ENCODE results near the gene ADCY1. TPM values are rescaled to one million over a fixed set of nuclear protein-coding genes. Genes with fewer than 3 reads are reported as not detected.

The ADCY1 gene
- total and polyA plus RNA-seq, 4 donors: 0.33 to 20.1 (median 4.1) TPM

DNA sequence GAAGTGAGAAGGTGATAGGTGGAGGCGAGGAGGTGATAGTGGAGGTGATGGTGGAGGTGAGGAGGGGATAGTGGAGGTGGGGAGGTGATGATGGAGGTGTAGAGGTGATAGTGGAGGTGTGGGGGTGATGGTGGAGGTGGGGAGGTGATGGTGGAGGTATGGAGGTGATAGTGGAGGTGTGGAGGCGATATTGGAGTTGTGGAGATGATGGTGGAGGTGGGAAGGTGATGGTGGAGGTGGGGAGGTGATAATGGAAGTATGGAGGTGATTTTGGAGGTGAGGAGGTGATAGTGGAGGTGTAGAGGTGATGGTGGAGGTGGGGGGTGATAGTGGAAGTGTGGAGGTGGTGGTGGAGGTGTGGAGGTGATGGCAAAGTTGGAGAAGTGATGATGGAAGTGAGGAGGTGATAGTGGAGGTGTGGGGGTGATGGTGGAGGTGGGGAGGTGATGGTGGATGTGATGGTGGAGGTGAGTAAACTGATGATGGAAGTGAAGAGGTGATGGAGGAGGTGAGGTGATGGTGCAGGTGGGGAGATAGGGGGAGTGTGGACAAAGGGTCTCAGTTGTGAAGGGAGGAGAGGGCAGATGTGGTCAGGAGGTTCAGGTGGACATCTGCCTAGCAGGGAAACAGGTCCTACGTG is 36.6 kb downstream of the ADCY1 start:
- DNase-seq (ENCODE audit: low spot score): no peak
- H3K4me1 ChIP-seq (ENCODE audit: control insufficient read depth in 4 of 4, insufficient read depth in 4 of 4, low read length in 3 of 4): no peaks in the 10 kb centered on the region
- 84% methylated on average over 3 of the region's 3 CpGs for WGBS
- H3K27ac ChIP-seq (ENCODE audit: low read depth in 1 of 2, low read length in 2 of 2): no peak overlapping the region
- H3K9ac ChIP-seq (ENCODE audit: low read depth in 1 of 2, low read length in 2 of 2): no peak overlapping the region
- H3K36me3 ChIP-seq (ENCODE audit: control insufficient read depth in 4 of 4, insufficient read depth in 3 of 4, low read depth in 1 of 4, low read length in 3 of 4): no peaks in the 10 kb centered on the region
- TF ChIP-seq FOXA2 (IDR thresholded peaks at IDR 0.05) (no peak), YY1 (IDR thresholded peaks at IDR 0.05) (no peak), TAF1 (conservative IDR thresholded peaks at IDR 0.05) (no peak), EGR1 (IDR thresholded peaks at IDR 0.05; ENCODE audit: low read depth in 2 of 2) (no peak), FOXA1 (IDR thresholded peaks at IDR 0.05) (no peak), GABPA (IDR thresholded peaks at IDR 0.05 in 1 of 2, conservative IDR thresholded peaks at IDR 0.05 in 1 of 2) (no peak), RXRA (IDR thresholded peaks at IDR 0.05) (no peak)
- TF ChIP-seq, protein P1, sequence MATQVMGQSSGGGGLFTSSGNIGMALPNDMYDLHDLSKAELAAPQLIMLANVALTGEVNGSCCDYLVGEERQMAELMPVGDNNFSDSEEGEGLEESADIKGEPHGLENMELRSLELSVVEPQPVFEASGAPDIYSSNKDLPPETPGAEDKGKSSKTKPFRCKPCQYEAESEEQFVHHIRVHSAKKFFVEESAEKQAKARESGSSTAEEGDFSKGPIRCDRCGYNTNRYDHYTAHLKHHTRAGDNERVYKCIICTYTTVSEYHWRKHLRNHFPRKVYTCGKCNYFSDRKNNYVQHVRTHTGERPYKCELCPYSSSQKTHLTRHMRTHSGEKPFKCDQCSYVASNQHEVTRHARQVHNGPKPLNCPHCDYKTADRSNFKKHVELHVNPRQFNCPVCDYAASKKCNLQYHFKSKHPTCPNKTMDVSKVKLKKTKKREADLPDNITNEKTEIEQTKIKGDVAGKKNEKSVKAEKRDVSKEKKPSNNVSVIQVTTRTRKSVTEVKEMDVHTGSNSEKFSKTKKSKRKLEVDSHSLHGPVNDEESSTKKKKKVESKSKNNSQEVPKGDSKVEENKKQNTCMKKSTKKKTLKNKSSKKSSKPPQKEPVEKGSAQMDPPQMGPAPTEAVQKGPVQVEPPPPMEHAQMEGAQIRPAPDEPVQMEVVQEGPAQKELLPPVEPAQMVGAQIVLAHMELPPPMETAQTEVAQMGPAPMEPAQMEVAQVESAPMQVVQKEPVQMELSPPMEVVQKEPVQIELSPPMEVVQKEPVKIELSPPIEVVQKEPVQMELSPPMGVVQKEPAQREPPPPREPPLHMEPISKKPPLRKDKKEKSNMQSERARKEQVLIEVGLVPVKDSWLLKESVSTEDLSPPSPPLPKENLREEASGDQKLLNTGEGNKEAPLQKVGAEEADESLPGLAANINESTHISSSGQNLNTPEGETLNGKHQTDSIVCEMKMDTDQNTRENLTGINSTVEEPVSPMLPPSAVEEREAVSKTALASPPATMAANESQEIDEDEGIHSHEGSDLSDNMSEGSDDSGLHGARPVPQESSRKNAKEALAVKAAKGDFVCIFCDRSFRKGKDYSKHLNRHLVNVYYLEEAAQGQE (IDR thresholded peaks at IDR 0.05): no peak
- TF ChIP-seq, protein P2, sequence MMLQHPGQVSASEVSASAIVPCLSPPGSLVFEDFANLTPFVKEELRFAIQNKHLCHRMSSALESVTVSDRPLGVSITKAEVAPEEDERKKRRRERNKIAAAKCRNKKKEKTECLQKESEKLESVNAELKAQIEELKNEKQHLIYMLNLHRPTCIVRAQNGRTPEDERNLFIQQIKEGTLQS (IDR thresholded peaks at IDR 0.05): no peak
- TF ChIP-seq, protein P3, sequence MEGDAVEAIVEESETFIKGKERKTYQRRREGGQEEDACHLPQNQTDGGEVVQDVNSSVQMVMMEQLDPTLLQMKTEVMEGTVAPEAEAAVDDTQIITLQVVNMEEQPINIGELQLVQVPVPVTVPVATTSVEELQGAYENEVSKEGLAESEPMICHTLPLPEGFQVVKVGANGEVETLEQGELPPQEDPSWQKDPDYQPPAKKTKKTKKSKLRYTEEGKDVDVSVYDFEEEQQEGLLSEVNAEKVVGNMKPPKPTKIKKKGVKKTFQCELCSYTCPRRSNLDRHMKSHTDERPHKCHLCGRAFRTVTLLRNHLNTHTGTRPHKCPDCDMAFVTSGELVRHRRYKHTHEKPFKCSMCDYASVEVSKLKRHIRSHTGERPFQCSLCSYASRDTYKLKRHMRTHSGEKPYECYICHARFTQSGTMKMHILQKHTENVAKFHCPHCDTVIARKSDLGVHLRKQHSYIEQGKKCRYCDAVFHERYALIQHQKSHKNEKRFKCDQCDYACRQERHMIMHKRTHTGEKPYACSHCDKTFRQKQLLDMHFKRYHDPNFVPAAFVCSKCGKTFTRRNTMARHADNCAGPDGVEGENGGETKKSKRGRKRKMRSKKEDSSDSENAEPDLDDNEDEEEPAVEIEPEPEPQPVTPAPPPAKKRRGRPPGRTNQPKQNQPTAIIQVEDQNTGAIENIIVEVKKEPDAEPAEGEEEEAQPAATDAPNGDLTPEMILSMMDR (IDR thresholded peaks at IDR 0.05; ENCODE audit: low read depth, low read length, missing input control): no peak
- peaks cover 0 to 3% (median 1%) of the 10 kb centered on the region in 4 donors for H3K9me3 ChIP-seq (ENCODE audit: control insufficient read depth in 4 of 4, low read length in 3 of 4)
- H3K4me3 ChIP-seq (ENCODE audit: low read depth in 1 of 3, low read length in 3 of 3): no peak overlapping the region
- H3K27me3 ChIP-seq (ENCODE audit: control insufficient read depth in 4 of 4, insufficient read depth in 4 of 4, low read length in 3 of 4): no peaks in the 10 kb centered on the region

DNA sequence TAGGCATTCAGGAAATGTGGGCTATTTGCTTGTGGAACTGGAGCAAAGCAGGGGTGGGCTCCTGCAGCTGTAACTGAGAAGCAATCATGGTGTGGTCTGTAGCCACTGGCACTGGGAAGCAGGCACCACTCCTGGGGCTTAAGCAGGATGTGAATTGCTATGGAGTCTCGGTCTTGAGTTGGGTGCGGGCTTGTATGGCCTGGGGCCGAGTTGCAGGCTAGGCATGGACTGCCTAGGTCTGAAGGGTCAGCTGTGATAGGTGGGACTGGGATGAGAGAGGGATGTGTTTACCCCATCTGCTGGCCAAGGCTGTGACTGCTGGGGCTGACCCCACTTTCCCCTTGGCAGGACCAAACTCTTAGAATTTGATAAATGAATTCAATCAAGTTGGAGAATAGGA is 43.0 kb downstream of the ADCY1 start:
- WGBS: 74% methylated on average over 3 of the region's 3 CpGs

More for the DNA sequence above, 43.0 kb downstream of the ADCY1 start:
- Histone ChIP-seq H3K4me1 (ENCODE audit: control insufficient read depth in 4 of 4, insufficient read depth in 4 of 4, low read length in 3 of 4) (no peaks in the 10 kb centered on the region), H3K27ac (ENCODE audit: low read depth in 1 of 2, low read length in 2 of 2) (no peak overlapping the region), H3K27me3 (ENCODE audit: control insufficient read depth in 4 of 4, insufficient read depth in 4 of 4, low read length in 3 of 4) (no peaks in the 10 kb centered on the region), H3K9me3 (ENCODE audit: control insufficient read depth in 4 of 4, low read length in 3 of 4) (peaks cover 3 to 16% (median 11%) of the 10 kb centered on the region in 4 donors), H3K9ac (ENCODE audit: low read depth in 1 of 2, low read length in 2 of 2) (no peak overlapping the region), H3K4me3 (ENCODE audit: low read depth in 1 of 3, low read length in 3 of 3) (peak overlapping the region in 1 of 3 donors; percentile 18), H3K36me3 (ENCODE audit: control insufficient read depth in 4 of 4, insufficient read depth in 3 of 4, low read depth in 1 of 4, low read length in 3 of 4) (no peaks in the 10 kb centered on the region)
- no peak for DNase-seq (ENCODE audit: low spot score)
- no peak for TF ChIP-seq HNF4A (conservative IDR thresholded peaks at IDR 0.05)
- no peak for TF ChIP-seq RAD21 (IDR thresholded peaks at IDR 0.05)
- TF ChIP-seq JUND (IDR thresholded peaks at IDR 0.05): no peak
- no peak for TF ChIP-seq RXRA (IDR thresholded peaks at IDR 0.05)
- TF ChIP-seq, protein P3 (IDR thresholded peaks at IDR 0.05; ENCODE audit: low read depth, low read length, missing input control): no peak
- TF ChIP-seq TAF1 (conservative IDR thresholded peaks at IDR 0.05): no peak
- TF ChIP-seq FOXA2 (IDR thresholded peaks at IDR 0.05): no peak
- TF ChIP-seq GABPA (IDR thresholded peaks at IDR 0.05 in 1 of 2, conservative IDR thresholded peaks at IDR 0.05 in 1 of 2): no peak
- TF ChIP-seq, protein P4, sequence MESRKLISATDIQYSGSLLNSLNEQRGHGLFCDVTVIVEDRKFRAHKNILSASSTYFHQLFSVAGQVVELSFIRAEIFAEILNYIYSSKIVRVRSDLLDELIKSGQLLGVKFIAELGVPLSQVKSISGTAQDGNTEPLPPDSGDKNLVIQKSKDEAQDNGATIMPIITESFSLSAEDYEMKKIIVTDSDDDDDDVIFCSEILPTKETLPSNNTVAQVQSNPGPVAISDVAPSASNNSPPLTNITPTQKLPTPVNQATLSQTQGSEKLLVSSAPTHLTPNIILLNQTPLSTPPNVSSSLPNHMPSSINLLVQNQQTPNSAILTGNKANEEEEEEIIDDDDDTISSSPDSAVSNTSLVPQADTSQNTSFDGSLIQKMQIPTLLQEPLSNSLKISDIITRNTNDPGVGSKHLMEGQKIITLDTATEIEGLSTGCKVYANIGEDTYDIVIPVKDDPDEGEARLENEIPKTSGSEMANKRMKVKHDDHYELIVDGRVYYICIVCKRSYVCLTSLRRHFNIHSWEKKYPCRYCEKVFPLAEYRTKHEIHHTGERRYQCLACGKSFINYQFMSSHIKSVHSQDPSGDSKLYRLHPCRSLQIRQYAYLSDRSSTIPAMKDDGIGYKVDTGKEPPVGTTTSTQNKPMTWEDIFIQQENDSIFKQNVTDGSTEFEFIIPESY (IDR thresholded peaks at IDR 0.05): no peak
- no peak for TF ChIP-seq NR2F2 (IDR thresholded peaks at IDR 0.05)
- TF ChIP-seq, protein P2 (IDR thresholded peaks at IDR 0.05): no peak

Data from liver (tissue), 9 donors.